HFFc6 (cell line): ENCODE data around the gene ZIC4. TPM values are rescaled to one million over a fixed set of nuclear protein-coding genes. Genes with fewer than 3 reads are reported as not detected.

Experiments
- DNase-seq: peaks from one replicate; pipeline ENCODE4 v3.0.0-alpha.2; 2018
- H3K27ac Mint-ChIP-seq: 2 replicates; pipeline ENCODE4 v1.8.0; 2020; ENCODE audit warnings: mild to moderate bottlenecking, mixed read lengths
- H3K27me3 Mint-ChIP-seq: 2 replicates; pipeline ENCODE4 v1.8.0; 2021; ENCODE audit warnings: mild to moderate bottlenecking, moderate library complexity, mixed read lengths; ENCODE audit not compliant: insufficient read depth
- H3K36me3 Mint-ChIP-seq: 2 replicates; pipeline ENCODE4 v1.8.0; 2021; ENCODE audit warnings: low read depth, mixed read lengths
- H3K4me1 Mint-ChIP-seq: 2 replicates; pipeline ENCODE4 v1.8.0; 2020; ENCODE audit warnings: low read depth, mixed read lengths
- H3K4me3 Mint-ChIP-seq: 2 replicates; pipeline ENCODE4 v1.8.0; 2020; ENCODE audit warnings: mild to moderate bottlenecking, moderate library complexity, mixed read lengths
- H3K9me3 Mint-ChIP-seq: 2 replicates; pipeline ENCODE4 v1.8.0; 2020; ENCODE audit warnings: mild to moderate bottlenecking, mixed read lengths
- total RNA-seq, 6 experiments: library from RNA; stranded (reverse); fragmentation: NEBNext Ultra II Directional; extraction: Animal tissue kit (Norgen Biotek cat#: 25700); gene quantifications; 2 replicates in 1 of 6; 3 replicates in 5 of 6; pipeline ENCODE4 v1.2.3, GENCODE V29; 2021
- TF ChIP-seq, protein P1 (sequence below): fragments of 200-600 bp; sonication (generic); IDR thresholded peaks from 2 replicates; pipeline ENCODE4 v1.5.0; 2021; ENCODE audit warnings: antibody characterized with exemption, mild to moderate bottlenecking

ZIC4 gene
- total RNA-seq, 6 experiments from 2014 or later: 0.28 to 0.58 (median 0.49) TPM

DNA sequence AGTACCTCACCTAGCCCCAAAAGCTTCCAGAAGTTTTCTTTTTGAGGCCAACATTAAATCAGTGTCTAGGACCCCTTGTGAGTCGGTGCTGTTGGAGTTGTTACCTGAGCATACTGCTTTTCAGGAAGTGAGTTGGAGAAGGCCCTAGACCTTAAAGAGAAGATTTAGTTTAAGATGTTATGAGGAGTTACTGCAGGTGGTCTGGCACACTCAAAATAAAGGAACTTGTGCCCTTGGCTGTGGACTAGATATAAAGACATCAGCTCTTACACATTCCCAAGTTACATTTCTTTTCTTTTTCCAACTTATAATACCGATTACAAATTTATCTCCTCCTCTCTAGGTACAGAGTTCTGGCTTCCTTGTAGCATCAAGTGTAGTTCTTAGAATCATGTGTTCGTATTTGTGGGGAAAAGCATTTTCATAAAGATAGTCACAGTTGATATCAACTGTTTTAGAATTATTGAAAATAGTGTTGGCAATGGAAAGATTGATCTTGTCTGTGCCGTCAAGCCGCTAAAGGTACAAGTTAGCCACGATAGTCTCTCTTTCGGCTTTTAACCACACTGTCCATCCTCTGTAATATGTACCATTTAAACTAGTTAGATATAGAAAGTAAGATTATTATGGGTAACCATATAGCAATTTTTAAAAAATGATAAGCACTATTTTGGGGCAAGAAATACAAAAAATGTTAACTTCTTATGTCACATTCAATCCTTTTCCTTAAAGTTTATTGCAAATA, 11.4 kb upstream of the ZIC4 start:
- TF ChIP-seq, protein P1, sequence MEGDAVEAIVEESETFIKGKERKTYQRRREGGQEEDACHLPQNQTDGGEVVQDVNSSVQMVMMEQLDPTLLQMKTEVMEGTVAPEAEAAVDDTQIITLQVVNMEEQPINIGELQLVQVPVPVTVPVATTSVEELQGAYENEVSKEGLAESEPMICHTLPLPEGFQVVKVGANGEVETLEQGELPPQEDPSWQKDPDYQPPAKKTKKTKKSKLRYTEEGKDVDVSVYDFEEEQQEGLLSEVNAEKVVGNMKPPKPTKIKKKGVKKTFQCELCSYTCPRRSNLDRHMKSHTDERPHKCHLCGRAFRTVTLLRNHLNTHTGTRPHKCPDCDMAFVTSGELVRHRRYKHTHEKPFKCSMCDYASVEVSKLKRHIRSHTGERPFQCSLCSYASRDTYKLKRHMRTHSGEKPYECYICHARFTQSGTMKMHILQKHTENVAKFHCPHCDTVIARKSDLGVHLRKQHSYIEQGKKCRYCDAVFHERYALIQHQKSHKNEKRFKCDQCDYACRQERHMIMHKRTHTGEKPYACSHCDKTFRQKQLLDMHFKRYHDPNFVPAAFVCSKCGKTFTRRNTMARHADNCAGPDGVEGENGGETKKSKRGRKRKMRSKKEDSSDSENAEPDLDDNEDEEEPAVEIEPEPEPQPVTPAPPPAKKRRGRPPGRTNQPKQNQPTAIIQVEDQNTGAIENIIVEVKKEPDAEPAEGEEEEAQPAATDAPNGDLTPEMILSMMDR: no peak
- Mint-ChIP-seq H3K9me3 (peaks cover 3% of the 10 kb centered on the region; the same call in 1 of the 2 replicates), H3K36me3 (peaks cover 5% of the 10 kb centered on the region; the same call in 1 of the 2 replicates), H3K27me3 (peaks cover 40% of the 10 kb centered on the region), H3K4me3 (no peak overlapping the region), H3K4me1 (peaks cover 26% of the 10 kb centered on the region; the same call in 1 of the 2 replicates), H3K27ac (no peak overlapping the region)
- no peak for DNase-seq

DNA sequence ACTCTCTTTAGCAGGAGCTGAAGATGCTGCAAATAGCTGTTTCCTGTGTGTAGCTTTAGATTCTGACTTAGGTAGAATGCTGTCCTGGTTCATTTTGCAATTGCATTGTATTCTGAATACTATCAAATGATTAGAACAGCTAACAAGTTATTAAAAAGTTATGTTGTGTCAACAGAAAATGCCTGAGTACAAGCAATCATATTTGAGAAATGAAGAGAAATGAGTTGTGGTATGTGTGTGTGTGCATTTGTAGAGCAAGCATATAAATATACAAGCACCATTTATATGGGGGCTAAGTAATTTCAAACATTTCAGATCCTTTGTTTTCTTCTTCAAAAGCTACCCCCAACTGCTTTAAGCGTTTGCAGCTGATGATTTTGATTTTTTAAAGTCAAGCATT, 10.6 kb upstream of the ZIC4 start:
- DNase-seq: no peak
- TF ChIP-seq, protein P1: no peak
- H3K27me3 Mint-ChIP-seq: peaks cover 36% of the 10 kb centered on the region
- H3K27ac Mint-ChIP-seq: no peak overlapping the region
- H3K9me3 Mint-ChIP-seq: no peaks in the 10 kb centered on the region; the same call in 1 of the 2 replicates
- no peak overlapping the region for H3K4me3 Mint-ChIP-seq
- H3K36me3 Mint-ChIP-seq: peaks cover 5% of the 10 kb centered on the region; the same call in 1 of the 2 replicates
- H3K4me1 Mint-ChIP-seq: peaks cover 18% of the 10 kb centered on the region; the same call in 1 of the 2 replicates

DNA sequence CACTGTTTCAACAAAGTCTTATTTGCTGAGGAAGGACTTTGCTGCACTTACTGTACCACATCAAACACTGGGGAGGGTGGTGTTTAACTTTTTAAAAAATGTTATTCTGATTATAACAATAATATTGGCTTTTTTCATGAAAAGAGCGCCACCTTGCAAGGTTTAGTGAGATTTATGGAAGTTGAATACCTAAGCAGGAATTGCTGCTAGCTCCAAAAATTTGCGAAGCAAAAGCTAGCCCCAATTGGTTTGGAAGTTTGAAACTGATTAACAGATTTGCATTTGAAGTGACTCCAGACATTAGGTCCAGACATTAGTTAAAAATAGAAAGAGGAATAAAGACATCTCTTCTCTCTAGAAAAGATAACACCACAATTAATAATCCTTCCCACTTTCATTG, 9.5 kb upstream of the ZIC4 start:
- Mint-ChIP-seq H3K27me3 (peaks cover 33% of the 10 kb centered on the region), H3K36me3 (peaks cover 5% of the 10 kb centered on the region; the same call in 1 of the 2 replicates), H3K9me3 (peaks cover 4% of the 10 kb centered on the region; the same call in 1 of the 2 replicates), H3K27ac (no peak overlapping the region), H3K4me1 (peaks cover 28% of the 10 kb centered on the region), H3K4me3 (no peak overlapping the region)
- DNase-seq: no peak
- TF ChIP-seq, protein P1: peak; percentile 63; the same call in 1 of the 2 replicates

DNA sequence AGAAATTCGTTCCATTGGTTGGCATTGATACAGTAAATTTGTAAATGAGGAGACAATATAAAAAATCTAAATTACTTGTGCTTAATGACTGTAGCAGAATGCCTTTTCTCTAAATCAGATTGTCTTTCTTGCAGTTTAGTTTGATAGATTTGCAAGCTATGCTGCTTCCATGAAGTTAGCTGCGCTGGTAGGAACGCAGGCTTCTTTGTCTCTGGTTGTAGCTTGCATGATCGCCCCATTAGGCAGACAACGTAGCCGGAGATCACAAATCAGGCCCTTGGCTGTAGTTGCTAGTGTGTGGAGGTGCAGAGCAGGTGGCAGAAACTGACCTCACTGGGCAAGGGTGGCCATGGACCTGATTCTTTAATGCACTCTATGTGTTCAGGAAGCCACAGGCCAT, 8.9 kb upstream of the ZIC4 start:
- peaks cover 35% of the 10 kb centered on the region for H3K27me3 Mint-ChIP-seq
- H3K4me1 Mint-ChIP-seq: peaks cover 32% of the 10 kb centered on the region
- TF ChIP-seq, protein P1: no peak
- no peak for DNase-seq
- H3K36me3 Mint-ChIP-seq: peaks cover 5% of the 10 kb centered on the region; the same call in 1 of the 2 replicates
- H3K9me3 Mint-ChIP-seq: peaks cover 4% of the 10 kb centered on the region; the same call in 1 of the 2 replicates
- no peak overlapping the region for H3K27ac Mint-ChIP-seq
- H3K4me3 Mint-ChIP-seq: no peak overlapping the region

DNA sequence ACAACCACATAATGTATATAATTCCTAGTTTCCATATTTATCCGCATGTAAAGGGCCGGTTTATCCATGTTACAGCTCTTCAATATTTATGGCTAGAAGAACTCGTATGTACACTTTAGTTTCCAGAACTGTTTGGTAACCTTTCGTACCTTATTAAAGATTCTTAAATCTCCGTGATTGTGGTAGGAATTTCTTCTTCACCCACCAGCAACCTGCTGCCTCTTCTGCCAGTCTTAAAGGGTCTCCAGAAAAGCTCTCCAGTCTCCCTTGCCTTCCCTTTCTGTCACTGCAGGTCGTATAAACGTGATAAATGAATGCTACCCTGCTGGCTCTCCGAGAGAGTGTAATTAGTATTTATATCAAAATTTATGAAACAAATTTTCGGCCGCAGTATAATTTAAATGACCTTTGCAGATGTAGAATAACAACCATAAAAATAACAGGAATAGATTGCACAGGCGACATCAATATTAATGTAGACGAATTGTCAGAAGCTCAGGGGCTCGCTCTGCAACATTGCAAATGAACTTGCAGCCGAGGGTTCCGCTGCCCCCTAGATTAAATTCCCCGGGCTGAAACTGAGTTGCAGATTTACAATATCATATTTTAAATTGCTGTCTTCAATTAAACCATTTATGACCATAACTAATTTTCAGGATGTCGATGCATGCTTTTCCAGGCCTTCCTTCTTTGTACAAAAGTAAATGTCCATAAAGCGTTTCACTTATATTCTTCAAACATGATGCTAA, 8.2 kb upstream of the ZIC4 start:
- Mint-ChIP-seq H3K27me3 (peaks cover 28% of the 10 kb centered on the region), H3K9me3 (peaks cover 4% of the 10 kb centered on the region; the same call in 1 of the 2 replicates), H3K27ac (no peak overlapping the region), H3K4me3 (no peak overlapping the region), H3K36me3 (peaks cover 5% of the 10 kb centered on the region; the same call in 1 of the 2 replicates), H3K4me1 (peaks cover 28% of the 10 kb centered on the region)
- DNase-seq: no peak
- TF ChIP-seq, protein P1: no peak
